Endothelial cell (in vitro differentiated cells): ENCODE results near the gene SLC12A3. TPM values are rescaled to one million over a fixed set of nuclear protein-coding genes. Genes with fewer than 3 reads are reported as not detected.

Experiments
- DNase-seq: peaks from one replicate; pipeline ENCODE4 v3.0.0; 2021; ENCODE audit warnings: low spot score
- H3K27ac Mint-ChIP-seq: one replicate; pipeline ENCODE4 v1.8.0; 2021; ENCODE audit warnings: mixed read lengths, inconsistent platforms; ENCODE audit not compliant: unreplicated experiment
- H3K27me3 Mint-ChIP-seq: one replicate; pipeline ENCODE4 v1.8.0; 2021; ENCODE audit warnings: mild to moderate bottlenecking, moderate library complexity, mixed read lengths, inconsistent platforms; ENCODE audit not compliant: unreplicated experiment
- H3K36me3 Mint-ChIP-seq: one replicate; pipeline ENCODE4 v1.8.0; 2021; ENCODE audit warnings: mild to moderate bottlenecking, low read depth, mixed read lengths, inconsistent platforms; ENCODE audit not compliant: unreplicated experiment
- H3K4me1 Mint-ChIP-seq: one replicate; pipeline ENCODE4 v1.8.0; 2021; ENCODE audit warnings: mild to moderate bottlenecking, mixed read lengths, inconsistent platforms; ENCODE audit not compliant: unreplicated experiment
- H3K4me3 Mint-ChIP-seq: one replicate; pipeline ENCODE4 v1.8.0; 2021; ENCODE audit warnings: mild to moderate bottlenecking, mixed read lengths, inconsistent platforms; ENCODE audit not compliant: unreplicated experiment
- H3K9me3 Mint-ChIP-seq: one replicate; pipeline ENCODE4 v1.8.0; 2021; ENCODE audit warnings: mixed read lengths, inconsistent platforms; ENCODE audit not compliant: unreplicated experiment
- CTCF ChIP-seq: fragments of 200-600 bp; sonication (generic); IDR thresholded peaks from one replicate; pipeline ENCODE4 v1.5.0; 2021; ENCODE audit warnings: antibody characterized with exemption; ENCODE audit not compliant: unreplicated experiment
- total RNA-seq: library from RNA; stranded (reverse); fragmentation: NEBNext Ultra II Directional; extraction: Animal tissue kit (Norgen Biotek cat#: 25700); gene quantifications from one replicate; pipeline ENCODE4 v1.2.1, GENCODE V29; 2021; ENCODE audit not compliant: unreplicated experiment

The SLC12A3 gene
- total RNA-seq, 1 donor from 2014 or later, result not detected

- peaks cover 2% of the 10 kb centered on the region for H3K27me3 Mint-ChIP-seq
- H3K36me3 Mint-ChIP-seq, result no peaks in the 10 kb centered on the region
- DNase-seq, result no peak
- TF ChIP-seq CTCF, result no peak
- no peaks in the 10 kb centered on the region for H3K4me1 Mint-ChIP-seq
- H3K27ac Mint-ChIP-seq, result no peak overlapping the region
- H3K9me3 Mint-ChIP-seq, result no peaks in the 10 kb centered on the region
- H3K4me3 Mint-ChIP-seq, result no peak overlapping the region
These were observed 5.4 kb downstream of the SLC12A3 start for GRCh38 chr16:56870276-56870888.

- H3K9me3 Mint-ChIP-seq, result no peaks in the 10 kb centered on the region
- no peaks in the 10 kb centered on the region for H3K36me3 Mint-ChIP-seq
- no peaks in the 10 kb centered on the region for H3K4me1 Mint-ChIP-seq
- H3K27ac Mint-ChIP-seq, result no peak overlapping the region
- TF ChIP-seq CTCF, result no peak
- H3K4me3 Mint-ChIP-seq, result no peak overlapping the region
- H3K27me3 Mint-ChIP-seq, result peaks cover 2% of the 10 kb centered on the region
- DNase-seq, result no peak
These were observed 6.2 kb downstream of the SLC12A3 start for GRCh38 chr16:56871172-56871593.

- Mint-ChIP-seq H3K9me3 (no peaks in the 10 kb centered on the region), H3K4me1 (no peaks in the 10 kb centered on the region), H3K27ac (no peak overlapping the region), H3K4me3 (no peak overlapping the region), H3K27me3 (peaks cover 2% of the 10 kb centered on the region), H3K36me3 (no peaks in the 10 kb centered on the region)
- TF ChIP-seq CTCF, result no peak
- no peak for DNase-seq
These were observed 7.9 kb downstream of the SLC12A3 start for GRCh38 chr16:56872863-56873391.

GRCh38 chr16:56874800-56875199 is 9.8 kb downstream of the SLC12A3 start:
- no peaks in the 10 kb centered on the region for H3K4me1 Mint-ChIP-seq
- no peak for TF ChIP-seq CTCF
- DNase-seq, result no peak
- H3K27me3 Mint-ChIP-seq, result peaks cover 5% of the 10 kb centered on the region
- no peaks in the 10 kb centered on the region for H3K36me3 Mint-ChIP-seq
- no peak overlapping the region for H3K4me3 Mint-ChIP-seq
- H3K9me3 Mint-ChIP-seq, result no peaks in the 10 kb centered on the region
- H3K27ac Mint-ChIP-seq, result no peak overlapping the region

- Mint-ChIP-seq H3K27me3 (peaks cover 4% of the 10 kb centered on the region), H3K4me1 (no peaks in the 10 kb centered on the region), H3K9me3 (no peaks in the 10 kb centered on the region), H3K4me3 (no peak overlapping the region), H3K36me3 (no peaks in the 10 kb centered on the region), H3K27ac (no peak overlapping the region)
- TF ChIP-seq CTCF, result no peak
- DNase-seq, result no peak
These were observed 11.0 kb downstream of the SLC12A3 start for GRCh38 chr16:56876048-56876447.
